GM18502 (cell line): ENCODE measurements around the gene GRID2.
A peak's percentile ranks its signal among the peaks of the same experiment; 100 is the strongest.

ENCODE experiments used
- ATAC-seq: cut with Tn5 transposase; IDR thresholded peaks from one replicate; pipeline ENCODE4 v1.9.1; 2021; ENCODE audit warnings: mild to moderate bottlenecking; ENCODE audit not compliant: unreplicated experiment, poor library complexity

The GRID2 gene

DNA sequence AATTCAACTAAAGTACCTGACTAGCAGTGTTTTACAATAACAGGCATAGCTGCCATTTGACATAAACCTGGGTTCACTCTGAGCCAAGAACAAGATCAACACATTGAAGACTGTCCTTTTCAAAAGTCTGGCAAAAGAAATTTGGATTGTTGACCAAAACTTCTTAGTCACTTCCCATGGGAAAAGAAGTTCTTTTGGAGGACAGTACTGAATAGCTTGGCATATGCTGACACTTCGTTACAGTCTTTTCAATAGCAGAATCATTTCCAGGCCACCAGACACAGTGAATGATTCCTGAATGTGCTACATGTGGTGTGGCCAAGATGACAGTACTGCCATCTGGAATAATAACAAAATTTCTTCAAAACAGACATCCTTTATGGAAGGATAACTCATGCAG is 560.3 kb downstream of the GRID2 start:
- ATAC-seq = no peak

- ATAC-seq = no peak
Observed at GRCh38 chr4:92872604-92873003, 568.8 kb downstream of the GRID2 start.

DNA sequence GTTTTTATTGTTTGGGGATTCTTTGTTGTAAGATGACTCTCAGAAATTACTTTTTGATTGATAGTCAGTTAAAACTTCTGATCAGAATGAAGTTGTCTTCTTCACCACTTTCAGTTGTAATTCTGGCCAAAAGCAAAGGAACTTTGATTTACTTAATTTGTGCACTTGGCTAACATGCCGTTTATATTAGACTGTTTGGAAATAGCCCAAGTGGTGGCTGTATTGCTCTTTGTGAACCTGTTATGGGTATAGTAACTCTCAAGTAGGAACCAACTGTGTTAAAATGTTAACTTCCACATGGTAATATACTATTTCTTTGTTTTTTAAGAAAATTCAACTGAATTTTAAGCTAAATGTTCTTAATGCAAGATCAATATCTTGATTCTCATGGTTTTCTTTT is 581.9 kb downstream of the GRID2 start:
- ATAC-seq = no peak

GRCh38 chr4:92952426-92952825 is 648.7 kb downstream of the GRID2 start:
- no peak for ATAC-seq

- ATAC-seq = no peak
Observed at GRCh38 chr4:92952897-92953296, 649.1 kb downstream of the GRID2 start.

DNA sequence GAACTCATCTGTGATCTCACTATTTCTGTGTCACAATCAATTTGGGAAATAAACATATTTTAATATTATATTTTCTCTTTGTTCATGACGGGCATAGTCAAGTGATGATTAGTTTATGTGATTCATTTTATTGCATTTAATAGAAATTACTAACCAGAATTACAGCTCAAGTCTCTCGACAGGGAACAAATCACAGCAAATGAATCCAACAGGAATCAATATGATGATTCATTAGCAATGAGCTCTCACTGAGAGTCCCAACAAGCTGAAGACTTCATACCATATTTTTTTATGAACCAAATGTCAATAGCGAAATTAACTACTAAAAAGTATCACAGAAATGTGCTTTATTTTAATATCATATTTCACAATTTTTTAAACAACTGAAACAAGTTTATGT is 649.7 kb downstream of the GRID2 start:
- no peak for ATAC-seq

GRCh38 chr4:92961881-92962280 is 658.1 kb downstream of the GRID2 start:
- no peak for ATAC-seq

DNA sequence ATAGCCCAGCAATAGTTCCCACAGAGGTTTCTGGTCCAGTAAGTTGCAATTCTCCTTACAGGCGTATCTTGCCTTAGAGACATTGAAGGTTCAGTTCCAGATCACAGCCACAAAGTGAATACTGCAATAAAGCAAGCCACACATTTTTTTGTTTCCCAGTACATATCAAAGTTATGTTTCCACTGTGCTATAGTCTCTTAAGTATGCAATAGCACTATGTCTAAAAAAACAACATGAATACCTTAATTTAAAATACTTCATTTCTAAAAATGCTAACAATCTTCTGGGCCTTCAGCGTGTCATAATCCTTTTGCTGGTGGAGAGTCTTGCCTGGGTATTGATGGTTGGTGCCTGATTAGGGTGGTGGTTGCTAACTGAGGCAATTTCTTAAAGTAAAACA is 659.1 kb downstream of the GRID2 start:
- ATAC-seq = no peak

DNA sequence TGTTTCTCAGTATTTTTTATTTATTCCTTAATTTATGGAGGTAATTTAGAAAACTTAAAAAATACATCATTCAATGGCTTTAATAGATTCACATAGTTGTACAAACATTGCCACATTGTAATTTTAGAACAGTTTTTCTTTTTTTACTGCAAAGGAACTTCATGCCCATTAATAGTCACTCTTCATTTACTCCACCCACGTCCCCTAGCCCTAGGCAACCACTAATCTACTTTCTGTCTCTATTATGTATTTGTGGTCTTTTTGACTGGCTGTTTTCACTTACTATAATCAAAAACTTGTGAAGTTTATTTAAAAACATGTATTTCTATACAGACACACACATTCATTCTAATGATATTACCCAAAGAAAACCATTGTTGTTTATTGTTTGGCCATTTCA is 664.8 kb downstream of the GRID2 start:
- ATAC-seq = no peak

GRCh38 chr4:92968996-92969395 is 665.2 kb downstream of the GRID2 start:
- no peak for ATAC-seq

DNA sequence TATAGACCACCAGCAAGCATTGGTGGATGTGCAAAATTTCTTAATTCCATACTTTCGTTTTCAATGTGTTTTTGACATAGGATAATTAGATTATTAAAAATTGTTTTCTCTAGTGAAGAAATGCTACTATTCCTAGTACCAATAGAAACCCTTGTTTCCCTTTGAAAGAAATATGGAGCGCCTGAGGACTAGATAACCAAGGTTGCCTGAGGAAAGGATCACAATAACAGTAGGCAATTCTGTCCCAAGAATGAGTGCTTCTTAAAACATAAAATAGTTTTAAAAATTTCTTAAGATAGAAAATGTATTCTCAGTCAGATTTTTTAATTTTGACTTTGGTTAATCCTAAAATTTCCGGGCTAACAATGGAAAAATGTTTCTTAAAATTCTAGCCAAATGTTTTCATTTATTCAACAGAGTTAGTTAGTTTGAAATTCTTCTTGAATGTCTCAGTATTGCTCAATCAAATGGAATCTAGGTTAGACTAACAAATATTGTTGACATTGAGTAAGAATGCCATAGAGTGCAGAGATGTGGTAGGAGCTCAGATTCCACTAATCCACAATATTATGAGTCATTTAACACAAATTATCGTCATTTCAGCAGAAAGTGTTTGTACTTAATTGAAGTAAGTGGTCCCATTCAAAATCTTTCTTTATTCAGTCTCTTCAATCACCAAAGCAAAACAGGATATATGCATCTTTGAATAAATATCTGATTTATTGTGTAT is 666.0 kb downstream of the GRID2 start:
- no peak for ATAC-seq

DNA sequence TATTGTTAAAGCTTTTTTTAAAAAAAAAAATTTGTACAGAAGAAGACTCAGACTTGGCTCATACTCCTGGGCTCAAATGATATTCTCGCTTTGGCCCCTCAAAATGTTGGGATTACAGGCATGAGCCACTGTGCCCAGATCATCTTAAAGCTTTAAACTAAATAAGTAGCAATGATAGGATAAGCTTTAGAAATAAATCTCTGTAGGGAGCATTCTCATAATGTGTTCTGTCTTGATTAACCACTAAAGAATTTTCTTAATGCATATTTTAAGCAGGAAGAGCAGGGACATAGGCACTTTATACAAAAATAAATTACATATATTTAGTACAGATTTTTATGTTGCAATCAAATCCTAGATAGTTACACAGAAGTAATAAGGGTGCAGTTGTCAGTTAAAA is 667.2 kb downstream of the GRID2 start:
- no peak for ATAC-seq

- no peak for ATAC-seq
Observed at GRCh38 chr4:92988301-92988700, 684.5 kb downstream of the GRID2 start.

- no peak for ATAC-seq
Observed at GRCh38 chr4:92992758-92993157, 689.0 kb downstream of the GRID2 start.

GRCh38 chr4:92994727-92995126 is 691.0 kb downstream of the GRID2 start:
- ATAC-seq = no peak

- no peak for ATAC-seq
Observed at GRCh38 chr4:92996533-92996932, 692.8 kb downstream of the GRID2 start.

- ATAC-seq = no peak
Observed at GRCh38 chr4:93000910-93001309, 697.1 kb downstream of the GRID2 start.

DNA sequence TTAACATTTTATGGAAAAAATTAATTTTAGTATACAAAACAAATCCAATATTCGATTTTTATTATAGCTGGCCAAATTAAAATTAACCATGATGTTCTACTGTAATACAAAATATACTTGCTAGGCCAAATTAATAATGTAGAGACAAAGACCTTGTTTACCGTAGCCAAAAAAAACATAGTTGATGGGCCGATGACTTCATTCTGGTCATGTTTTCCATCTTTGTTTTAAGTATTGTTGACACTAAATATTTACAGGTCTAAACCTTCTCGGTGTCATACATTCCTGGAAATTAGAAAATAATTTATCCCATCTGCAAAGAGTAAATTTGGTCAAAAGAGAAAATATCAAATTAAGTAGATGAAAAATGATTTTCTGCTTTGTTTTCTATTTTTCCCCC is 698.5 kb downstream of the GRID2 start:
- no peak for ATAC-seq

GRCh38 chr4:93016350-93016749 is 712.6 kb downstream of the GRID2 start:
- ATAC-seq = no peak

DNA sequence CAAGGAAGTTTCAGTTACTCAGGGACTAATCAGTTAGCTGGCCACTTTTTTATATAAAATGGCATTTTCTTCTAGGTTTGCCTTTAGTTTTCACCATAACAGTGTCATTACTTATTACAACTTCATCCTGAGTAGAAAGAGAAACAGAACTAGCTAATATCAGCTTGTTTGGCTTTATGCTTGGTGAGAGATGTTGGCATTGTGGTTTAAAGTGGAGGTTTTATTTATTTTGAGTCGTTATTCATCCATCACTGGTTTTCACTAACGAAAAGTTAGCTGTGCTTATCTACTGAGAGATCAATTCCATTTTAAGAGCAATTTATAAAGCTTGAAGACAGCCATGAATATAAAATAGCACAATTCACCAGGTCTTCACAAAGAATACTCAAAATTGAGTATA is 714.5 kb downstream of the GRID2 start:
- ATAC-seq = no peak

- ATAC-seq = no peak
Observed at GRCh38 chr4:93018806-93019205, 715.0 kb downstream of the GRID2 start.

DNA sequence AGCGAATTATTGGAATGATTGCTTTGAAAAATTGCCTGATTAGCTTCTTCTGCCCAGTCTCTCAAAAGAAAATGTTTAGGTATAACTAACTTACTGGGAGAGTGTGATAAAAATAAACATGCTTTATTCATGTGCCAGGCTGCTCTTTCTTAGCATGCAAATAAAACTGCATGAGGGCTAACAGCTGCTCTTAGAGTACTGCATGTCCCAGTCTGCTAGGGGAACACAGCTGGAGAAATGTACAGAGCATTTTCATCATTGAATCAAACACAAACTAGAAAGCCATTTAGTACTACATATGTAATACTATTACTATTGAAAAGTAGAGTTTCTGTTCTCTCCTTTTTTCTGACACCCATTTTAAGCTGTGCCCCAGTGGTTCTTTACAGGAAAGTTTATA is 726.0 kb downstream of the GRID2 start:
- ATAC-seq = no peak

- peak; percentile 60 for ATAC-seq
Observed at GRCh38 chr4:93030670-93031069, 726.9 kb downstream of the GRID2 start.
